Liver (tissue), 9 donors: Measurements from ENCODE around the gene PMP22. TPM values are rescaled to one million over a fixed set of nuclear protein-coding genes. Genes with fewer than 3 reads are reported as not detected.

Experiments
- DNase-seq: peaks from one replicate; pipeline ENCODE4 v3.0.0-alpha.2; 2017; ENCODE audit warnings: low spot score
- H3K27ac ChIP-seq, 2 donors: one replicate each; pipeline ENCODE4 v1.7.0; 2013; ENCODE audit warnings: inconsistent platforms in 2 of 2, low read length in 2 of 2, control low read depth in 1 of 2, low read depth in 1 of 2, mild to moderate bottlenecking in 1 of 2
- H3K27me3 ChIP-seq, 4 donors: one replicate each; pipeline versions ENCODE4 v1.6.1 to v1.7.0; 2013; ENCODE audit warnings: low read length in 3 of 4, inconsistent platforms in 1 of 4, mild to moderate bottlenecking in 1 of 4, moderate library complexity in 1 of 4; ENCODE audit not compliant: control insufficient read depth in 4 of 4, insufficient read depth in 4 of 4
- H3K36me3 ChIP-seq, 4 donors: one replicate each; pipeline versions ENCODE4 v1.6.1 to v1.7.0; 2013; ENCODE audit warnings: low read length in 3 of 4, mild to moderate bottlenecking in 3 of 4, low read depth in 1 of 4, moderate library complexity in 1 of 4; ENCODE audit not compliant: control insufficient read depth in 4 of 4, insufficient read depth in 3 of 4
- H3K4me1 ChIP-seq, 4 donors: one replicate each; pipeline versions ENCODE4 v1.6.1 to v1.7.0; 2013; ENCODE audit warnings: low read length in 3 of 4, mild to moderate bottlenecking in 3 of 4, moderate library complexity in 1 of 4; ENCODE audit not compliant: control insufficient read depth in 4 of 4, insufficient read depth in 4 of 4
- H3K4me3 ChIP-seq, 3 donors: one replicate each; pipeline versions ENCODE4 v1.6.1 to v1.7.0; 2013; ENCODE audit warnings: low read length in 3 of 3, control low read depth in 1 of 3, low read depth in 1 of 3, mild to moderate bottlenecking in 1 of 3
- H3K9ac ChIP-seq, 2 donors: one replicate each; pipeline ENCODE4 v1.7.0; 2013; ENCODE audit warnings: low read length in 2 of 2, mild to moderate bottlenecking in 2 of 2, moderate library complexity in 2 of 2, control low read depth in 1 of 2, low read depth in 1 of 2
- H3K9me3 ChIP-seq, 4 donors: one replicate each; pipeline versions ENCODE4 v1.6.1 to v1.7.0; 2013; ENCODE audit warnings: low read length in 3 of 4; ENCODE audit not compliant: control insufficient read depth in 4 of 4
- EGR1 ChIP-seq, 2 donors: IDR thresholded peaks; 2 replicates each; pipeline ENCODE4 v1.6.1; 2016 to 2018; ENCODE audit warnings: antibody characterized with exemption in 2 of 2, low read depth in 2 of 2
- FOXA1 ChIP-seq: IDR thresholded peaks from 2 replicates; pipeline ENCODE4 v1.6.1; 2016; ENCODE audit warnings: antibody characterized with exemption
- GABPA ChIP-seq, 2 donors: IDR thresholded peaks in 1 of 2; conservative IDR thresholded peaks in 1 of 2; 2 replicates each; pipeline ENCODE4 v1.6.1; 2016; ENCODE audit warnings: antibody characterized with exemption in 2 of 2, mild to moderate bottlenecking in 1 of 2, moderate library complexity in 1 of 2
- HNF4A ChIP-seq, 2 donors: conservative IDR thresholded peaks; 2 replicates each; pipeline ENCODE4 v1.6.1; 2016; ENCODE audit warnings: antibody characterized with exemption in 2 of 2, mild to moderate bottlenecking in 2 of 2
- HNF4G ChIP-seq: IDR thresholded peaks from 2 replicates; pipeline ENCODE4 v1.6.1; 2016; ENCODE audit warnings: antibody characterized with exemption
- JUND ChIP-seq, 2 donors: IDR thresholded peaks; 2 replicates each; pipeline ENCODE4 v1.6.1; 2016; ENCODE audit warnings: antibody characterized with exemption in 2 of 2
- NR2F2 ChIP-seq: IDR thresholded peaks from 2 replicates; pipeline ENCODE4 v1.6.1; 2016; ENCODE audit warnings: antibody characterized with exemption
- RAD21 ChIP-seq, 2 donors: IDR thresholded peaks; 2 replicates each; pipeline ENCODE4 v1.6.1; 2016; ENCODE audit warnings: antibody characterized with exemption in 2 of 2, mild to moderate bottlenecking in 2 of 2
- RXRA ChIP-seq, 2 donors: IDR thresholded peaks; 2 replicates each; pipeline ENCODE4 v1.6.1; 2017 to 2018; ENCODE audit warnings: antibody characterized with exemption in 2 of 2, mild to moderate bottlenecking in 1 of 2
- SP1 ChIP-seq: IDR thresholded peaks from 2 replicates; pipeline ENCODE4 v1.6.1; 2018; ENCODE audit warnings: antibody characterized with exemption, mild to moderate bottlenecking
- YY1 ChIP-seq: IDR thresholded peaks from 2 replicates; pipeline ENCODE4 v1.6.1; 2016; ENCODE audit warnings: antibody characterized with exemption, mild to moderate bottlenecking
- WGBS: extraction: QIAGEN DNeasy Blood & Tissue Kit; methylation state at CpG from one replicate; pipeline ENCODE4 v1.1.7; 2013; 5-methylcytosine and 5-hydroxymethylcytosine counted together
- polyA plus RNA-seq, 2 donors: library from polyadenylated mRNA; stranded (reverse) in 1 of 2; unstranded in 1 of 2; fragments of 200-250 nt in 1 of 2; fragments of >200 nt in 1 of 2; fragmentation: Nextera tagmentation in 1 of 2; extraction: Ambion mirVana in 1 of 2; gene quantifications; one replicate each; pipeline versions ENCODE4 v1.2.1 to v1.2.3, GENCODE V29; 2013 to 2015
- total RNA-seq, 2 donors: library from RNA; depleted of rRNA; stranded (reverse); fragments of >200 nt; gene quantifications; one replicate each; pipeline ENCODE4 v1.2.3, GENCODE V29; 2014
- TF ChIP-seq, protein P1 (sequence below): IDR thresholded peaks from 2 replicates; pipeline ENCODE4 v1.6.1; 2016; ENCODE audit warnings: antibody characterized with exemption
- TF ChIP-seq, protein P2 (sequence below): fragments of 150-350 bp; IDR thresholded peaks from 2 replicates; pipeline ENCODE4 v1.5.1; 2017; ENCODE audit warnings: improper control_type of control experiment, low read depth, low read length; ENCODE audit not compliant: missing input control
- TF ChIP-seq, protein P3 (sequence below): IDR thresholded peaks from 2 replicates; pipeline ENCODE4 v1.6.1; 2016; ENCODE audit warnings: antibody characterized with exemption
- TF ChIP-seq, protein P4 (sequence below): IDR thresholded peaks from 2 replicates; pipeline ENCODE4 v1.6.1; 2016; ENCODE audit warnings: antibody characterized with exemption, mild to moderate bottlenecking
- TF ChIP-seq, protein P5 (sequence below): IDR thresholded peaks from 2 replicates; pipeline ENCODE4 v1.6.1; 2016; ENCODE audit warnings: antibody characterized with exemption
- donor health status: healthy.
- donor health status: healthy.
- donor health status: healthy.
- donor health status: healthy.
- donor health status: healthy.

The PMP22 gene
- total and polyA plus RNA-seq, 4 donors: 3.2 to 9.1 (median 5.7) TPM

DNA sequence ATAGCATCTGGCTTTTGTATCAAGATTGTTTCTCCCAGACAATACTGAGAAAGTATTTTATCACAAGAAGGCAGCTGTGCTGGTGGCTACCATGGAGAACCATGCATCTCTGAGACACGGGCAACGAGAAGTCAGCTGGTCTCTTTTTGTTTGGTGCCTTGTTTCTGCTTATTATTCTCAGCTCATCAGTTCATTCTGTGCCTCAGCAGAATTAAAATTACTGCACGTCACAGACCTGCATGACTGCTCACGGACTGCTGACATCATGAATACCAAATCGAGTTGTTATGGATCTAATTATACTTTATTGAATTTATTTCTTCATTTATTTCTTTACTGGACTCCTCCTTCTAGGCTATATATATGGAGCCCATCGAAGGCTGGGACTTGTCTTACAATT, 19.0 kb upstream of the PMP22 start:
- 82% methylated on average over 6 of the region's 6 CpGs for WGBS
- Histone ChIP-seq H3K9me3 (peaks cover 0 to 2% (median 0%) of the 10 kb centered on the region in 4 donors), H3K36me3 (no peaks in the 10 kb centered on the region), H3K27me3 (peaks cover 0 to 3% (median 0%) of the 10 kb centered on the region in 4 donors), H3K4me1 (no peaks in the 10 kb centered on the region), H3K27ac (no peak overlapping the region), H3K4me3 (no peak overlapping the region), H3K9ac (no peak overlapping the region)
- TF ChIP-seq, protein P1, sequence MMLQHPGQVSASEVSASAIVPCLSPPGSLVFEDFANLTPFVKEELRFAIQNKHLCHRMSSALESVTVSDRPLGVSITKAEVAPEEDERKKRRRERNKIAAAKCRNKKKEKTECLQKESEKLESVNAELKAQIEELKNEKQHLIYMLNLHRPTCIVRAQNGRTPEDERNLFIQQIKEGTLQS: no peak
- no peak for TF ChIP-seq RXRA (IDR thresholded peaks at IDR 0.05)
- TF ChIP-seq YY1: no peak
- TF ChIP-seq SP1: no peak
- no peak for TF ChIP-seq RAD21 (IDR thresholded peaks at IDR 0.05)
- TF ChIP-seq JUND (IDR thresholded peaks at IDR 0.05): no peak
- TF ChIP-seq, protein P2, sequence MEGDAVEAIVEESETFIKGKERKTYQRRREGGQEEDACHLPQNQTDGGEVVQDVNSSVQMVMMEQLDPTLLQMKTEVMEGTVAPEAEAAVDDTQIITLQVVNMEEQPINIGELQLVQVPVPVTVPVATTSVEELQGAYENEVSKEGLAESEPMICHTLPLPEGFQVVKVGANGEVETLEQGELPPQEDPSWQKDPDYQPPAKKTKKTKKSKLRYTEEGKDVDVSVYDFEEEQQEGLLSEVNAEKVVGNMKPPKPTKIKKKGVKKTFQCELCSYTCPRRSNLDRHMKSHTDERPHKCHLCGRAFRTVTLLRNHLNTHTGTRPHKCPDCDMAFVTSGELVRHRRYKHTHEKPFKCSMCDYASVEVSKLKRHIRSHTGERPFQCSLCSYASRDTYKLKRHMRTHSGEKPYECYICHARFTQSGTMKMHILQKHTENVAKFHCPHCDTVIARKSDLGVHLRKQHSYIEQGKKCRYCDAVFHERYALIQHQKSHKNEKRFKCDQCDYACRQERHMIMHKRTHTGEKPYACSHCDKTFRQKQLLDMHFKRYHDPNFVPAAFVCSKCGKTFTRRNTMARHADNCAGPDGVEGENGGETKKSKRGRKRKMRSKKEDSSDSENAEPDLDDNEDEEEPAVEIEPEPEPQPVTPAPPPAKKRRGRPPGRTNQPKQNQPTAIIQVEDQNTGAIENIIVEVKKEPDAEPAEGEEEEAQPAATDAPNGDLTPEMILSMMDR: no peak
- no peak for TF ChIP-seq EGR1 (IDR thresholded peaks at IDR 0.05; ENCODE audit: low read depth in 2 of 2)
- TF ChIP-seq, protein P3, sequence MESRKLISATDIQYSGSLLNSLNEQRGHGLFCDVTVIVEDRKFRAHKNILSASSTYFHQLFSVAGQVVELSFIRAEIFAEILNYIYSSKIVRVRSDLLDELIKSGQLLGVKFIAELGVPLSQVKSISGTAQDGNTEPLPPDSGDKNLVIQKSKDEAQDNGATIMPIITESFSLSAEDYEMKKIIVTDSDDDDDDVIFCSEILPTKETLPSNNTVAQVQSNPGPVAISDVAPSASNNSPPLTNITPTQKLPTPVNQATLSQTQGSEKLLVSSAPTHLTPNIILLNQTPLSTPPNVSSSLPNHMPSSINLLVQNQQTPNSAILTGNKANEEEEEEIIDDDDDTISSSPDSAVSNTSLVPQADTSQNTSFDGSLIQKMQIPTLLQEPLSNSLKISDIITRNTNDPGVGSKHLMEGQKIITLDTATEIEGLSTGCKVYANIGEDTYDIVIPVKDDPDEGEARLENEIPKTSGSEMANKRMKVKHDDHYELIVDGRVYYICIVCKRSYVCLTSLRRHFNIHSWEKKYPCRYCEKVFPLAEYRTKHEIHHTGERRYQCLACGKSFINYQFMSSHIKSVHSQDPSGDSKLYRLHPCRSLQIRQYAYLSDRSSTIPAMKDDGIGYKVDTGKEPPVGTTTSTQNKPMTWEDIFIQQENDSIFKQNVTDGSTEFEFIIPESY: no peak
- no peak for TF ChIP-seq HNF4A (conservative IDR thresholded peaks at IDR 0.05)
- TF ChIP-seq FOXA1: no peak
- TF ChIP-seq, protein P4, sequence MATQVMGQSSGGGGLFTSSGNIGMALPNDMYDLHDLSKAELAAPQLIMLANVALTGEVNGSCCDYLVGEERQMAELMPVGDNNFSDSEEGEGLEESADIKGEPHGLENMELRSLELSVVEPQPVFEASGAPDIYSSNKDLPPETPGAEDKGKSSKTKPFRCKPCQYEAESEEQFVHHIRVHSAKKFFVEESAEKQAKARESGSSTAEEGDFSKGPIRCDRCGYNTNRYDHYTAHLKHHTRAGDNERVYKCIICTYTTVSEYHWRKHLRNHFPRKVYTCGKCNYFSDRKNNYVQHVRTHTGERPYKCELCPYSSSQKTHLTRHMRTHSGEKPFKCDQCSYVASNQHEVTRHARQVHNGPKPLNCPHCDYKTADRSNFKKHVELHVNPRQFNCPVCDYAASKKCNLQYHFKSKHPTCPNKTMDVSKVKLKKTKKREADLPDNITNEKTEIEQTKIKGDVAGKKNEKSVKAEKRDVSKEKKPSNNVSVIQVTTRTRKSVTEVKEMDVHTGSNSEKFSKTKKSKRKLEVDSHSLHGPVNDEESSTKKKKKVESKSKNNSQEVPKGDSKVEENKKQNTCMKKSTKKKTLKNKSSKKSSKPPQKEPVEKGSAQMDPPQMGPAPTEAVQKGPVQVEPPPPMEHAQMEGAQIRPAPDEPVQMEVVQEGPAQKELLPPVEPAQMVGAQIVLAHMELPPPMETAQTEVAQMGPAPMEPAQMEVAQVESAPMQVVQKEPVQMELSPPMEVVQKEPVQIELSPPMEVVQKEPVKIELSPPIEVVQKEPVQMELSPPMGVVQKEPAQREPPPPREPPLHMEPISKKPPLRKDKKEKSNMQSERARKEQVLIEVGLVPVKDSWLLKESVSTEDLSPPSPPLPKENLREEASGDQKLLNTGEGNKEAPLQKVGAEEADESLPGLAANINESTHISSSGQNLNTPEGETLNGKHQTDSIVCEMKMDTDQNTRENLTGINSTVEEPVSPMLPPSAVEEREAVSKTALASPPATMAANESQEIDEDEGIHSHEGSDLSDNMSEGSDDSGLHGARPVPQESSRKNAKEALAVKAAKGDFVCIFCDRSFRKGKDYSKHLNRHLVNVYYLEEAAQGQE: no peak
- no peak for TF ChIP-seq HNF4G
- no peak for TF ChIP-seq NR2F2
- no peak for TF ChIP-seq GABPA (IDR thresholded peaks at IDR 0.05 in 1 of 2, conservative IDR thresholded peaks at IDR 0.05 in 1 of 2)
- TF ChIP-seq, protein P5, sequence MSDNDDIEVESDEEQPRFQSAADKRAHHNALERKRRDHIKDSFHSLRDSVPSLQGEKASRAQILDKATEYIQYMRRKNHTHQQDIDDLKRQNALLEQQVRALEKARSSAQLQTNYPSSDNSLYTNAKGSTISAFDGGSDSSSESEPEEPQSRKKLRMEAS: no peak
- DNase-seq: no peak

DNA sequence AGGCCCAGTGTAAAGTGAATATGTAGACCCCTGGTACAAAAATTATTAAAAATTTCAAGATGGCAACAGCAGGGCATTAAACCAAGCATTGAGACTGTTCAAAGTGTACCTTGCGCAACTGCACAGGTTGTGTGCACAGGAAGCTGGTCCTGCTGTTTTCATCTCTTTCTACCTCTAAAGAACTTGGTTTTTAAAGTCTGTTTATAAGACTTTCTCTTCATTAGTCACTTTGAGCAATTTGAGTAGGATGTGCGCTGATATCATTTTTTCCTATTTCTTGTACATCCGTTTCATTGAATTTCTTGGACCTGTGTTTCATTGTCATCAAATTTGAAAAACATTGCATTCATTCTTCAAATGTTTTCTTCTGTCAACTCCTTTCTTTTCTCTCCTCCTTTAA, 16.8 kb upstream of the PMP22 start:
- WGBS: 93% methylated on average over 3 of the region's 3 CpGs
- DNase-seq: no peak
- H3K4me3 ChIP-seq: no peak overlapping the region
- H3K36me3 ChIP-seq: no peaks in the 10 kb centered on the region
- peaks cover 0 to 2% (median 0%) of the 10 kb centered on the region in 4 donors for H3K9me3 ChIP-seq
- H3K4me1 ChIP-seq: no peaks in the 10 kb centered on the region
- H3K27ac ChIP-seq: no peak overlapping the region
- peaks cover 0 to 3% (median 0%) of the 10 kb centered on the region in 4 donors for H3K27me3 ChIP-seq
- H3K9ac ChIP-seq: no peak overlapping the region
- no peak for TF ChIP-seq RXRA (IDR thresholded peaks at IDR 0.05)
- TF ChIP-seq, protein P2: no peak
- TF ChIP-seq, protein P3: no peak
- TF ChIP-seq EGR1 (IDR thresholded peaks at IDR 0.05; ENCODE audit: low read depth in 2 of 2): no peak
- no peak for TF ChIP-seq HNF4G
- TF ChIP-seq JUND (IDR thresholded peaks at IDR 0.05): no peak
- no peak for TF ChIP-seq NR2F2
- TF ChIP-seq, protein P1: no peak
